SU-DHL-6 (cell line): ENCODE results near the gene MRPL27.

Experiments used
- CTCF ChIP-seq: fragments of 200-600 bp; sonication (generic); IDR thresholded peaks from one replicate; pipeline ENCODE4 v1.5.1; 2017; ENCODE audit warnings: antibody characterized with exemption, mild to moderate bottlenecking, low read length, moderate library complexity; ENCODE audit not compliant: insufficient read depth, poor library complexity, severe bottlenecking
- EZH2phosphoT487 ChIP-seq: fragments of 200-600 bp; sonication (generic), shearing (Covaris generic); conservative IDR thresholded peaks from 2 replicates; pipeline ENCODE4 v1.6.1; 2018; ENCODE audit warnings: mild to moderate bottlenecking, antibody characterized with exemption, low read length, moderate library complexity, mixed read lengths

GRCh38 chr17:50412188-50412732 lies 39.3 kb upstream of the MRPL27 start:
- TF ChIP-seq CTCF (no peak), EZH2phosphoT487 (no peak)
